Effector memory CD4-positive, alpha-beta T cell (primary cell): Measurements from ENCODE around the gene MRPL18.

Experiments
- DNase-seq, 3 donors: peaks; one replicate each; pipeline ENCODE4 v3.0.0-alpha.2; 2020
- H3K27ac ChIP-seq: 2 replicates; pipeline ENCODE4 v1.7.0; 2013; ENCODE audit warnings: mild to moderate bottlenecking, low read length, moderate library complexity; ENCODE audit not compliant: insufficient read depth, poor library complexity, severe bottlenecking
- H3K27me3 ChIP-seq: replicated peaks from 2 replicates; pipeline ENCODE4 v1.7.0; 2013; ENCODE audit warnings: mild to moderate bottlenecking, low read length; ENCODE audit not compliant: insufficient read depth, control insufficient read depth, poor library complexity, severe bottlenecking
- H3K36me3 ChIP-seq: 2 replicates; pipeline ENCODE4 v1.7.0; 2013; ENCODE audit warnings: mild to moderate bottlenecking, low read length, moderate library complexity; ENCODE audit not compliant: control insufficient read depth, insufficient read depth
- H3K4me1 ChIP-seq: 2 replicates; pipeline ENCODE4 v1.7.0; 2013; ENCODE audit warnings: low read length, mild to moderate bottlenecking; ENCODE audit not compliant: control insufficient read depth, insufficient read depth, poor library complexity, severe bottlenecking
- H3K4me3 ChIP-seq: 2 replicates; pipeline ENCODE4 v1.7.0; 2013; ENCODE audit warnings: low read length, low read depth, mild to moderate bottlenecking; ENCODE audit not compliant: insufficient read depth, poor library complexity, severe bottlenecking
- H3K9me3 ChIP-seq: 2 replicates; pipeline ENCODE4 v1.7.0; 2013; ENCODE audit warnings: mild to moderate bottlenecking, low read length, moderate library complexity; ENCODE audit not compliant: control insufficient read depth

MRPL18 gene

DNA sequence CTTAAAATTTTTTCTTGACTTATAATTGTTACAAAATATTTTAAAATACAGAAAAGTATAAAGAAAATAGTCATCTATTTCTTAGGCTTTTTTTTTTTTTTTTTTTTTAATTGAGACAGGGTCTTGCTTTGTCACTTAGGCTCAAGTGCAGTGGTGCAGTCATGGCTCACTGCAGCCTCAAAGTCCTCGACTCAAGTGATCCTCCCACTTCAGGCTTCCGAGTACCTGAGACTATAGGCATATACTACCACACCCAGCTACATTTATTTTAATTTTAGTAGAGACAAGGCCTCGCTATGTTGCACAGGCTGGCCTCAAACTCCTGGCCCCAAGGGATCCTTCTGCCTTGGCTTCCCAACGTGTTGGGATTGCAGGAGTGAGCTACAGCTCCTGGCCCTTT lies 33.8 kb upstream of the MRPL18 start:
- no peaks in the 10 kb centered on the region for H3K9me3 ChIP-seq
- H3K36me3 ChIP-seq: peaks cover 42% of the 10 kb centered on the region
- DNase-seq: no peak
- H3K27ac ChIP-seq: no peak overlapping the region
- peaks cover 6% of the 10 kb centered on the region for H3K4me1 ChIP-seq
- H3K27me3 ChIP-seq: no peaks in the 10 kb centered on the region
- no peak overlapping the region for H3K4me3 ChIP-seq

DNA sequence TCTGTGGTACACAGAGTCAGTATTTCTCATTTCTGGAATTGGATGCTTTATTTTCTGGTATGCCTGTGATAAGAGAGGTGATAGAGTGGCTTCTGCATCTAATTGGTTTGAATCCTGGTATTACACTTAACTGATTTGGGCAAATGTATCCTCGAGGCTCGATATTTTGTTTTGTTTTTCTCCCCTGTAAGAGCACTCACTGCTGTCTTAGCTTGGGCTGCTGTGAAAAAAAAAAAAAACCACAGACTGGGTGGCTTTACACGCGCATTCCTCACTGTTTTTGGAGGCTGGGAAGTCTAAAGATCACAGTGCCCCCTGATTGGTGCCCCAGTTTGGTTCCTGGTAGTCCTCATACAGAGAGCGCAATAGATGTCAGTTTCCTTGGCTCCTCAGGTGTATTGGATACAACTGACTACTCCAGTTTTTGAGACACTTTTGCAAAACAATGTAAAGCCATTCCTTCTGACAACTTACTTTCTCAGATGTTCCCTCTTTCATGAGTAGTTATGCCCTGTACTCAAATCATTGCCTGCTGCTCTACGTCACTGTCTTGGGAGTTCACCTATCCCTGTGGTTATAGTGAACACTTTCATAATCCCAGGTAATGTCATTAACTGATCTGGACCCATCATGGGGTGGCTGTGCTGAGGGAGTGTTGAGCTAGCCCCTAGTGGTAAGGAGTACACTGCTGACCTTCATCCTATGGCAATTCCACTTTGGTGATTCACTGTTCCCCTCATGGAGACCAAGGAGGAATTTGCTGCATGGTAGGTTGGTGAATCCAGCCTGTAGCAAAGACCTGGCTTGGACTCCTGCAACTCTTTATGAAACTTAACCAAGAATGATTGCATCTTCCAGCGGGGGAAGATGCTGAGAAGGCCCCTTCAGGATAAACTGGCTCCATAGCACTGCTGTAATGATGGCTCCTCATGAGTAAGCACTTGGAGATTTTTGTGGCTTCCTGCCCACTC lies 32.0 kb upstream of the MRPL18 start:
- no peaks in the 10 kb centered on the region for H3K9me3 ChIP-seq
- H3K27me3 ChIP-seq: no peaks in the 10 kb centered on the region
- H3K27ac ChIP-seq: no peak overlapping the region
- peaks cover 6% of the 10 kb centered on the region for H3K4me1 ChIP-seq
- H3K36me3 ChIP-seq: peaks cover 26% of the 10 kb centered on the region
- no peak for DNase-seq
- no peak overlapping the region for H3K4me3 ChIP-seq

DNA sequence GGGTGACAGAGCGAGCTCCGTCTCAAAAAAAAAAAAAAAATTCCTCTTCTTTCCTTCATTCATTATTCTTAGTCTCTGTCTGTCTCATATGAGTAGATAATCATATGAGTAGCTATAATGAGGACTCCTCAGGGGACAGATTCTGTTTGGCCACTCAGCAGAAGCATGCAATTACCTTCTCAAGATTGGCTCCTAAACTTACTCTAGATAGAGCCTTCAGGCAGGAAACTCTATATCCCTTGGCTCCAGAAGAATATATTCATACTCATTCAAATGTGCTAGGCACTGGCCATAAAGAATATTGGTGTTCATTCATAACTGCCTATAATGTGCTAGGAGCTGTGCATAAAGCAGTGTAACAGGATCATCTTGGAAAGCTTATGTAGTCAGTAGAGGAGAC lies 30.6 kb upstream of the MRPL18 start:
- Histone ChIP-seq H3K9me3 (no peaks in the 10 kb centered on the region), H3K4me1 (peaks cover 6% of the 10 kb centered on the region), H3K4me3 (no peak overlapping the region), H3K27ac (no peak overlapping the region), H3K27me3 (no peaks in the 10 kb centered on the region), H3K36me3 (peaks cover 15% of the 10 kb centered on the region)
- DNase-seq: no peak

DNA sequence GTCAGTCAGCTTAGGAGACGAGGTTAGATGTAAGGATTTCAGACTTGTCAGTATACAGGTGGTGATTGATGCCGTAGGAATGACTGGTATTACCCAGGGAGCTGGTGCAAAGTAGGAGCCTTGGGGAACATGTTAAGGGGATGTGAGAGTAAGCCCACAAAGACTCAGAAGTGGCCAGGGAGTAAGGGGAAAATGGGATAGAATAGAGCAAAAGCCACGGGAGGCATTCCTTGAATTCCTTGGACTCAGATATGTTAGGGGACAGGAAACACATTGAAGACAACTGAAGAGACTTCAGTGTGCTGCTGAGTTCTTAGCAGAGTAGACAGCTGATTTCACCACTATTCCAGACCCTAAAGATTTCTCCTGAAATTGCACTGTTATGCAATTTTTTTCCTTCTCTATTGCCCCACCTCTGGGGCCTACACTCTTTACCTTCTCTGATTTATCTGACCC lies 29.6 kb upstream of the MRPL18 start:
- H3K36me3 ChIP-seq: peaks cover 9% of the 10 kb centered on the region
- peak overlapping the region; percentile 88 for H3K27ac ChIP-seq
- no peak overlapping the region for H3K4me3 ChIP-seq
- H3K9me3 ChIP-seq: no peaks in the 10 kb centered on the region
- H3K4me1 ChIP-seq: peaks cover 6% of the 10 kb centered on the region
- DNase-seq: no peak
- H3K27me3 ChIP-seq: no peaks in the 10 kb centered on the region

DNA sequence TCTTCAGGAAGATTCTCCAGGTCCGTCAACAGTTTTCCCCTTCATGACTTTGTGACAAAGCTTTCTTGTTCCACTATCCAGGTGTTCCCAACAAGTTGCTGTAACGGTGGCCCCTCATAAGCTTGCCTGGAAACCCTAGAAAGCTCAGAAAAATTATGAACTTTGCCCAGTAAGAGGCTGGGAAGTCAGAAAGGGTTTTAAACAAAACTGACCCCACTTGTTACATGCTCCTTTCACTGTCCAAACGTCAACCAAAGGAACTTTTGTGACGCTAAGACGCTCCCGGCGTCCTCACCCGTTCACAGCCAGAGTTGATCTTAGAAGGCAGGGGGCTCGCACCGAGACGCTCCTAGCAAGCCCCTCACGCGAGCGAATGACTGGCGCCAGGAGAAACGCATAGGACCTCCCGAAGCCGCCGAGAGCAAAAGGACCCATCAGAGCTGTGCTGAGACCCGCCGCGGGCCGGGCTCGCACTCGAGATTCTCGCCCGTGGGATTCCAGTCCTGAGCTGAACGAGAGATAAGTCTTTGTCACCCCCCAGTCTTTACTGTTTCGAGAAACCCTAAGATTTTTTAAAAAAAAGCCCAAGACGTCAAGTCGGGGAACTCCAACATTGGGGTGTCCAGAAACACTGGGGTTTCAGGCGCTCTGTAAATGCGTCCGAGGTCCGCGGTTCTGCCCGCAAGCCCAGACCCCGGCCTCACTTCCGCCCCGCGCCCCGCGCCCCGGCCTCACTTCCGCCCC lies 29.0 kb upstream of the MRPL18 start:
- no peaks in the 10 kb centered on the region for H3K9me3 ChIP-seq
- H3K4me3 ChIP-seq: peak overlapping the region; percentile 69
- DNase-seq: no peak
- no peaks in the 10 kb centered on the region for H3K27me3 ChIP-seq
- peaks cover 6% of the 10 kb centered on the region for H3K4me1 ChIP-seq
- peak overlapping the region; percentile 88 for H3K27ac ChIP-seq
- H3K36me3 ChIP-seq: peaks cover 8% of the 10 kb centered on the region

DNA sequence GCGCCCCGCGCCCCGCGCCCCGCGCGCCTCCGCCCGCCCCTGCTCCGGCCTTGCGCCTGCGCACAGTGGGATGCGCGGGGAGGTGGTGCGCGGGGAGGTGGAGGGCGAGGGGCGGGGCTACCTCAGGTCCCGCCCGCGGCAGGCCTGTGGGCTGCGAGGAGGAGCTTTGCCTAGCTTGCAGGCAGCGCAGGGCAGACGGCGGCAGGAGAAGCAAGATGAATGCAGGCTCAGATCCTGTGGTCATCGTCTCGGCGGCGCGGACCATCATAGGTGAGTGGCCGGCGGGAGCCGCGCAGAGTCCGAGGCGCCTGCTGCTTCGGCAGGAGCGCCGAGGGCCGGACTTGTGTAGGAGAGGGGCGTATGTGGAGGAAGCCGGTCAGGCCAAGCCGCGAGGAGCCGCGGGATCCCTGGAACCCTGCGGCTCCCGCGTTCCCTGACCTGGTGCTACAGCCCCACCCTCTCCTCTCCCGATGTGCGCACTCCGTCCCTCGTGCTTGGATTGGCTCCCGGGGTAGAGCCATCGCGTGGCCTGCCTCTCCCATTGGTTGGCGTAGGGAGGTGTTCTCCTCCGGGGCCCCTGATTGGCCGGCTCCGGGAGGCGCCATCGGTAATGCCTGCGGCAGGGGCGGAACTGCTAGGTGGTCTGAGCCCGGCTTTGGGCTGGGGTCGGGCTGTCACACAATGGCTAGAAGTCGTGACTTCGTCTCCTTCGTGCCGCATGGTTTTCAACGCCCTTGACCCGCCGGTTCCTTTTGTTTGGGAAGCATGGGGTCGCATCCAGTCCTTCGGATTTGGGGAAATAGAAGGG lies 28.2 kb upstream of the MRPL18 start, which contains the start of gene ACAT2:
TSS of gene ACAT2 (plus strand) at position 173 of the 808 bp plus-strand sequence. CDS start at position 216, 43 bp downstream.
- H3K27ac ChIP-seq: peak within 1 kb of the TSS; percentile 88
- no peaks in the 10 kb centered on the region for H3K27me3 ChIP-seq
- no peaks in the 10 kb centered on the region for H3K9me3 ChIP-seq
- H3K4me3 ChIP-seq: peak within 1 kb of the TSS; percentile 69
- DNase-seq: peak; percentile 87 to 94 (median 89)
- peaks cover 6% of the 10 kb centered on the region for H3K4me1 ChIP-seq
- H3K36me3 ChIP-seq: peaks cover 11% of the 10 kb centered on the region

DNA sequence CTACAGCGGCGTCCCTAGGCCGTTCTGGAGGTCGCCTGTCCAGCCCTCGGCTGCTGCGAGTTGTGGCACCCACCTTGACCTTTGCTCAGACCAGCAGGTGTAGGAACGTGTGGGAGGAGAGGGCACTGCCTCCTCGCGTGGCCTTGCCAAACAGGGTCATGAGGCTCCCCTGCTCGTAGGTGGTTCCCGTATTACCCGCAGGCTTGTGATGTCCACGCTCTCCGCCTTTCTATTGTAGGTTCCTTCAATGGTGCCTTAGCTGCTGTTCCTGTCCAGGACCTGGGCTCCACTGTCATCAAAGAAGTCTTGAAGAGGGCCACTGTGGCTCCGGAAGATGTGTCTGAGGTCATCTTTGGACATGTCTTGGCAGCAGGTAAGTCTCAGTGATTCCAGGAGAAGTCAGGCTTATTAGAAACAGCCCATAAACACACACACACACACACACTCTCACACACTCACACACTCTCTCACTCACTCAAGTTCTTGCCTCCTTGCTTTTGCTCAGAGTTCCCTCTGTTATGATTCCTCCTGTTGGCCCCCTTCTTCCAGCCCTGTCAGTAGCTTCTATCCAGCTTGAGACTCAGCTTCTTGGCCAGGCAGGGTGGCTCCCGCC lies 27.5 kb upstream of the MRPL18 start:
- Histone ChIP-seq H3K9me3 (no peaks in the 10 kb centered on the region), H3K27ac (peak overlapping the region; percentile 88), H3K4me1 (peaks cover 6% of the 10 kb centered on the region), H3K4me3 (peak overlapping the region; percentile 69), H3K27me3 (no peaks in the 10 kb centered on the region), H3K36me3 (peaks cover 17% of the 10 kb centered on the region)
- DNase-seq: peak; percentile 14 to 37 (median 17)

DNA sequence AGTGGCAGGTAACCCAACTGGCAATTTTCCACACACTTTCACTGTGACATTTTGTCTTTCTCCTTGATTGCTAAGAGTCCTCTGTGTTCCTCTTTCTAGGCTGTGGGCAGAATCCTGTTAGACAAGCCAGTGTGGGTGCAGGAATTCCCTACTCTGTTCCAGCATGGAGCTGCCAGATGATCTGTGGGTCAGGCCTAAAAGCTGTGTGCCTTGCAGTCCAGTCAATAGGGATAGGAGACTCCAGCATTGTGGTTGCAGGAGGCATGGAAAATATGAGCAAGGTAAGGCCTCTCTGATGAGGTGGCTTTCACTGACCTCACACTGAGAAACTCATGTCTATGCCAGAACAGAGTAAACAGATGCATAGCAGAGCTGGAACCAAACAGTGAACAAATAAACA lies 23.4 kb upstream of the MRPL18 start:
- Histone ChIP-seq H3K4me3 (no peak overlapping the region), H3K9me3 (no peaks in the 10 kb centered on the region), H3K27ac (no peak overlapping the region), H3K4me1 (no peaks in the 10 kb centered on the region), H3K27me3 (no peaks in the 10 kb centered on the region), H3K36me3 (peaks cover 42% of the 10 kb centered on the region)
- no peak for DNase-seq

DNA sequence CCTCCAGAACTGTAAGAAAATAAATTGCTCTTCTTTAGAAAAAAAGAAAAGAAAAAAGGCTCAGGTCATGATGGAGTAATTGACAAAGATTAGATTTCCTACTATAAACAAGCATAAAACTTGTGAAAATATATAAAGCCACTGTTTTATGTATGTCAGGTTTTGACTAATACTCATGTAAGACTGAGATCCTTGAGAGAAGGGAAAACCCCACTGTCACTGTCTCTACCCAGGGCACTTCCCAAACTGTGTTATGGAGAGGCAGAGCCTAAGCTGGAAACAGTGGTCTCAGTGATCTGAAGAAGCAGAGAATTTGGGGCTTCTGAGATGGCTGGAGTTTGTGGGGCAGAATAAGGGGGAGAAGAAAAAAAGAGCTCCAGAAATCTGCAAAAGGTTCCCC lies 20.8 kb upstream of the MRPL18 start:
- H3K27ac ChIP-seq: no peak overlapping the region
- DNase-seq: no peak
- H3K36me3 ChIP-seq: peaks cover 42% of the 10 kb centered on the region
- H3K4me3 ChIP-seq: no peak overlapping the region
- no peaks in the 10 kb centered on the region for H3K27me3 ChIP-seq
- H3K9me3 ChIP-seq: no peaks in the 10 kb centered on the region
- H3K4me1 ChIP-seq: no peaks in the 10 kb centered on the region
